ENCODE data around the gene ADAP1. TPM values are rescaled to one million over a fixed set of nuclear protein-coding genes. Genes with fewer than 3 reads are reported as not detected.
"Not testable (repeated sequence)": the region's sequence is repeated elsewhere in the genome, so short reads cannot be mapped to it uniquely, and the experiment has no call there.

Gene ADAP1
- polyA plus RNA-seq, 3 donors = 49.1 to 117 (median 72.2) TPM

- 95% methylated on average over 4 of the region's 5 CpGs for WGBS (ENCODE audit: insufficient coverage)
- Mint-ChIP-seq H3K36me3 (peaks cover 22 to 45% of the 10 kb centered on the region in 2 donors), H3K27me3 (ENCODE audit: low read depth in 3 of 3) (peaks cover 0 to 2% (median 1%) of the 10 kb centered on the region in 3 donors), H3K9me3 (peaks cover 0 to 3% (median 0%) of the 10 kb centered on the region in 7 donors), H3K4me3 (no peak overlapping the region), H3K27ac (peak overlapping the region in 3 of 7 donors; percentile 6 to 80 (median 72)), H3K4me1 (peaks cover 43% of the 10 kb centered on the region)
- TF ChIP-seq CTCF (IDR thresholded peaks at IDR 0.05) = no peak
- Histone ChIP-seq H4K20me1 (ENCODE audit: insufficient read depth, low read length) (peaks cover 79% of the 10 kb centered on the region), H3K4me1 (ENCODE audit: control insufficient read depth in 1 of 2, insufficient read depth in 2 of 2, low read length in 2 of 2) (peaks cover 29 to 32% of the 10 kb centered on the region in 2 donors), H3K9ac (ENCODE audit: insufficient read depth, low read length, poor library complexity, severe bottlenecking) (no peak overlapping the region), H3K27ac (ENCODE audit: low read depth in 1 of 2, low read length in 2 of 2) (no peak overlapping the region), H3K27me3 (ENCODE audit: control insufficient read depth in 2 of 2, insufficient read depth in 2 of 2, low read length in 2 of 2) (no peaks in the 10 kb centered on the region), H2AFZ (ENCODE audit: insufficient read depth, low read depth, low read length, poor library complexity, severe bottlenecking) (no peak overlapping the region), H3K36me3 (replicated peaks in 1 of 2; ENCODE audit: control insufficient read depth in 1 of 2, insufficient read depth in 2 of 2, low read length in 2 of 2) (peaks cover 21 to 25% of the 10 kb centered on the region in 2 donors), H3K4me3 (replicated peaks in 1 of 3; ENCODE audit: low read depth in 2 of 3, low read length in 3 of 3) (no peak overlapping the region), H3K79me2 (ENCODE audit: insufficient read depth, low read length) (peaks cover 79% of the 10 kb centered on the region), H3K9me3 (replicated peaks in 1 of 2; ENCODE audit: control insufficient read depth in 1 of 2, insufficient read depth in 1 of 2, low read length in 2 of 2) (no peaks in the 10 kb centered on the region), H3K4me2 (replicated peaks; ENCODE audit: extremely low read depth, low read length, poor library complexity, severe bottlenecking) (no peak overlapping the region)
- intact Hi-C loops (cut with micrococcal nuclease) = no loop called here
- no peak for DNase-seq
Observed at GRCh38 chr7:944744-945143, 9.7 kb downstream of the ADAP1 start.

DNA sequence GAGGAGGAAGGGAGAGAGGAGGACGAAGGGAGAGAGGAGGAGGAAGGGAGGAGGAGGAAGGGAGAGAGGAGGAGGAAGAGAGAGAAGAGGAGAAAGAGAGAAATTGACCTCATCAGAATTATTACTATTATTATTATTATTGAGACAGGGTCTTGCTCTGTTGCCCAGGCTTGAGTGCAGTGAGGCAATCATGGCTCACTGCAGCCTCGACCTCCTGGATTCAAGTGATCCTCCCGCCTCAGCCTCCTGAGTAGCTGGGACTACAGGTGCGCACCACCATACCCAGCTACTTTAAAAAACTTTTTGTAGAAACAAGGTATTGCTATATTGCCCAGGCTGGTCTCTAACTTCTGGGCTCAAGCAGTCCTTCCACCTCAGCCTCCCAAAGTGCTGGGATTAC, 10.7 kb downstream of the ADAP1 start:
- H3K4me3 Mint-ChIP-seq; H3K27ac Mint-ChIP-seq; H3K4me3 ChIP-seq (replicated peaks in 1 of 3; ENCODE audit: low read depth in 2 of 3, low read length in 3 of 3); H3K9me3 Mint-ChIP-seq; H3K9me3 ChIP-seq (replicated peaks in 1 of 2; ENCODE audit: control insufficient read depth in 1 of 2, insufficient read depth in 1 of 2, low read length in 2 of 2); DNase-seq; intact Hi-C loops (cut with micrococcal nuclease); H3K27ac ChIP-seq (ENCODE audit: low read depth in 1 of 2, low read length in 2 of 2); H3K9ac ChIP-seq (ENCODE audit: insufficient read depth, low read length, poor library complexity, severe bottlenecking); H3K4me2 ChIP-seq (replicated peaks; ENCODE audit: extremely low read depth, low read length, poor library complexity, severe bottlenecking); H3K27me3 ChIP-seq (ENCODE audit: control insufficient read depth in 2 of 2, insufficient read depth in 2 of 2, low read length in 2 of 2); H3K27me3 Mint-ChIP-seq (ENCODE audit: low read depth in 3 of 3); H2AFZ ChIP-seq (ENCODE audit: insufficient read depth, low read depth, low read length, poor library complexity, severe bottlenecking): not testable (repeated sequence)
- H4K20me1 ChIP-seq (ENCODE audit: insufficient read depth, low read length) = peaks cover 78% of the 10 kb centered on the region
- H3K36me3 Mint-ChIP-seq = peaks cover 17 to 41% of the 10 kb centered on the region in 2 donors
- peaks cover 23 to 27% of the 10 kb centered on the region in 2 donors for H3K4me1 ChIP-seq (ENCODE audit: control insufficient read depth in 1 of 2, insufficient read depth in 2 of 2, low read length in 2 of 2)
- peaks cover 18% of the 10 kb centered on the region in 2 donors for H3K36me3 ChIP-seq (replicated peaks in 1 of 2; ENCODE audit: control insufficient read depth in 1 of 2, insufficient read depth in 2 of 2, low read length in 2 of 2)
- H3K4me1 Mint-ChIP-seq = peaks cover 36% of the 10 kb centered on the region
- WGBS (ENCODE audit: insufficient coverage) = no CpG with 5 or more reads among the region's 4 CpGs
- peaks cover 79% of the 10 kb centered on the region for H3K79me2 ChIP-seq (ENCODE audit: insufficient read depth, low read length)
